SK-N-MC (cell line): ENCODE measurements around the gene ANKRD44.

Source experiments
- EZH2 ChIP-seq: fragments of 200-600 bp; sonication (generic); IDR thresholded peaks from one replicate; pipeline ENCODE4 v1.6.1; 2017; ENCODE audit warnings: antibody characterized with exemption
- FOXP2 ChIP-seq: optimal IDR thresholded peaks from 2 replicates; pipeline ENCODE3; 2011; ENCODE audit warnings: mild to moderate bottlenecking, moderate library complexity; ENCODE audit not compliant: insufficient read depth; ENCODE audit errors: extremely low read length, control extremely low read depth
- POLR2AphosphoS5 ChIP-seq: IDR thresholded peaks from 2 replicates; pipeline ENCODE4 v1.6.1; 2012; ENCODE audit warnings: mild to moderate bottlenecking, low read depth, low read length, borderline replicate concordance

DNA sequence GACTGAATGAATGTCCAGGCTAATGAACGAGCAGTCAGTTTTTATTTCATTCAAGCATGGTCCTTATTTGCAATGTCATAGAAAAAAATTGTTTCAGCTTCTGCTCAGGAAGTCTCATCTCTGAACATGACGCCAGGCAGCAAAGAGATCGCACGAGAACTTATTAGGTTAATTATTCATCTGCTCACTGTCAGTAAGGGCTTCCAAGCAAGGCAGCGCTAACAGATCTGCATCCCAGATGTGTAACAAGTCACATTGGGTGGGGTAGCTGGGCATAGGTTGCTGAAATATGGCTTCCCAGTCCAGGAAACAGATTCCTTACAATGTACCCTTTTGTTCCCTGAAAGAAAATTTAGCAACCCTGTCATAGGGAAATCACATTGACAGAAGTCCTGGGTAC, 63.5 kb downstream of the ANKRD44 start:
- TF ChIP-seq EZH2 (no peak), POLR2AphosphoS5 (no peak), FOXP2 (no peak)
